ENCODE results near the gene ESF1. TPM values are rescaled to one million over a fixed set of nuclear protein-coding genes. Genes with fewer than 3 reads are reported as not detected.

Gene ESF1
- total RNA-seq, 1 donor from 2014 or later = 9.0 TPM

DNA sequence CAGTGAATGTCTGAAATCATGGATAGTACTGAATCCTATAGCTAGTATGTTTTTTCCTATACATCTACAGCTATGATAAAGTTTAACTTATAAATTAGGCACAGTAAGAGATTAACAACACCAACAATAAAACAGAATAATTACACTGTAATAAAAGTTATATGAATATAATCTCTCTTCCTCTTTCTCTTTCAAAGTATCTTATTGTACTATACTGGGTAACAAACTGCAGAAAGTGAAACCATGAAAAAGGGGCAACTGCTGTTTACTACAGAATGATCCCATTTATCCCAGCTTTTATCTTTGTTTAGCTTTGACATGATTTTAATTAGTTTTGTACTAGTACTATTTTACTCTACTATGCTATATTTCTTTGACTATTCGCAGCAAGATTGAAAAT is 25.8 kb downstream of the ESF1 start:
- H3K36me3 Mint-ChIP-seq (ENCODE audit: low read depth) = peaks cover 12% of the 10 kb centered on the region

DNA sequence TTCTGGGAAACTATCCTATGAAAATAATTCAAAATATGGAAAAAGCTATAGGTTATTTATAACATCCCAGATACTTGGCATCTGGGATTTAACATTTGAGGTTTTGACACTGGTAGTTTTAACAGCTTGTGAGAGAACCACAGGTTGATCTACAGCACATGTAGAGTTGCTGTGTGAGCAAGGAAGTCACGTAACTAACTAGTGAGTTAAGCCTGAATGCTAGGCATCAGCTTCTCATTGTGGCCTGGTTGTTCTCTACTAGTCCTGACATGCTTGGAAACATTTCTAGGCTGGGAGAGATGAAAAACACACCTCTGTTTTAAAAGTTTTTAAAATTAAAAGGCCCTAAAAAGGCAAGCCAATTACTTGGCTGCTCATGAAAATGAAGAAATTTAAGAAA is 28.2 kb downstream of the ESF1 start:
- TF ChIP-seq, protein P1, sequence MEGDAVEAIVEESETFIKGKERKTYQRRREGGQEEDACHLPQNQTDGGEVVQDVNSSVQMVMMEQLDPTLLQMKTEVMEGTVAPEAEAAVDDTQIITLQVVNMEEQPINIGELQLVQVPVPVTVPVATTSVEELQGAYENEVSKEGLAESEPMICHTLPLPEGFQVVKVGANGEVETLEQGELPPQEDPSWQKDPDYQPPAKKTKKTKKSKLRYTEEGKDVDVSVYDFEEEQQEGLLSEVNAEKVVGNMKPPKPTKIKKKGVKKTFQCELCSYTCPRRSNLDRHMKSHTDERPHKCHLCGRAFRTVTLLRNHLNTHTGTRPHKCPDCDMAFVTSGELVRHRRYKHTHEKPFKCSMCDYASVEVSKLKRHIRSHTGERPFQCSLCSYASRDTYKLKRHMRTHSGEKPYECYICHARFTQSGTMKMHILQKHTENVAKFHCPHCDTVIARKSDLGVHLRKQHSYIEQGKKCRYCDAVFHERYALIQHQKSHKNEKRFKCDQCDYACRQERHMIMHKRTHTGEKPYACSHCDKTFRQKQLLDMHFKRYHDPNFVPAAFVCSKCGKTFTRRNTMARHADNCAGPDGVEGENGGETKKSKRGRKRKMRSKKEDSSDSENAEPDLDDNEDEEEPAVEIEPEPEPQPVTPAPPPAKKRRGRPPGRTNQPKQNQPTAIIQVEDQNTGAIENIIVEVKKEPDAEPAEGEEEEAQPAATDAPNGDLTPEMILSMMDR (IDR thresholded peaks at IDR 0.05) = no peak
- Mint-ChIP-seq H3K9me3 (ENCODE audit: low read depth) (no peaks in the 10 kb centered on the region), H3K4me1 (ENCODE audit: low read depth) (peaks cover 15% of the 10 kb centered on the region), H3K36me3 (ENCODE audit: low read depth) (peaks cover 12% of the 10 kb centered on the region), H3K4me3 (ENCODE audit: unreplicated experiment) (no peak overlapping the region), H3K27me3 (ENCODE audit: low read depth) (no peaks in the 10 kb centered on the region), H3K27ac (ENCODE audit: unreplicated experiment) (peak overlapping the region; percentile 55)
- no peak for DNase-seq (ENCODE audit: low spot score)

More for the DNA sequence above, 25.8 kb downstream of the ESF1 start:
- Mint-ChIP-seq H3K4me1 (ENCODE audit: low read depth) (peaks cover 15% of the 10 kb centered on the region), H3K4me3 (ENCODE audit: unreplicated experiment) (no peak overlapping the region), H3K27me3 (ENCODE audit: low read depth) (no peaks in the 10 kb centered on the region), H3K27ac (ENCODE audit: unreplicated experiment) (no peak overlapping the region), H3K9me3 (ENCODE audit: low read depth) (no peaks in the 10 kb centered on the region)
- DNase-seq (ENCODE audit: low spot score) = no peak
- TF ChIP-seq, protein P1 (IDR thresholded peaks at IDR 0.05) = no peak

DNA sequence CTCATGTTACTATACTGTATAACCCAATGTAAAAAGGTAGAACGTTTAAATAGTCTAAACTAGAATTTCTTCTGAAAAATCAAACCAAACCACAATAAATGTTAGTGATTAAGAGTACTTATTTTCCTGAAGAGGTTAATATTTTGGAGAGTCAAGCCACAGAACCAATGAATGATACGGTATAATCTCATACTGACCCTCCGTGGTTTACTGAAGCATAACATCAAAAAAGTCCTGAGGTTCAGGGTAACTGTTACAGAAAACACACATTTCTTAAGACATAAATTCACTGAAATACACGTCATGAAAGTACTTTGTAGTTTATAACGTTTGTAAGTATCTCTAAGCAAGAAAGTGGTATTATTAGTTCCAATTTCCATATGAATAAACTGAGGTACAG is 28.9 kb downstream of the ESF1 start:
- TF ChIP-seq, protein P1 (IDR thresholded peaks at IDR 0.05) = peak; percentile 14
- H3K4me3 Mint-ChIP-seq (ENCODE audit: unreplicated experiment) = no peak overlapping the region
- no peak overlapping the region for H3K27ac Mint-ChIP-seq (ENCODE audit: unreplicated experiment)
- no peaks in the 10 kb centered on the region for H3K27me3 Mint-ChIP-seq (ENCODE audit: low read depth)
- peaks cover 21% of the 10 kb centered on the region for H3K4me1 Mint-ChIP-seq (ENCODE audit: low read depth)
- H3K9me3 Mint-ChIP-seq (ENCODE audit: low read depth) = no peaks in the 10 kb centered on the region
- peaks cover 12% of the 10 kb centered on the region for H3K36me3 Mint-ChIP-seq (ENCODE audit: low read depth)
- DNase-seq (ENCODE audit: low spot score) = no peak

DNA sequence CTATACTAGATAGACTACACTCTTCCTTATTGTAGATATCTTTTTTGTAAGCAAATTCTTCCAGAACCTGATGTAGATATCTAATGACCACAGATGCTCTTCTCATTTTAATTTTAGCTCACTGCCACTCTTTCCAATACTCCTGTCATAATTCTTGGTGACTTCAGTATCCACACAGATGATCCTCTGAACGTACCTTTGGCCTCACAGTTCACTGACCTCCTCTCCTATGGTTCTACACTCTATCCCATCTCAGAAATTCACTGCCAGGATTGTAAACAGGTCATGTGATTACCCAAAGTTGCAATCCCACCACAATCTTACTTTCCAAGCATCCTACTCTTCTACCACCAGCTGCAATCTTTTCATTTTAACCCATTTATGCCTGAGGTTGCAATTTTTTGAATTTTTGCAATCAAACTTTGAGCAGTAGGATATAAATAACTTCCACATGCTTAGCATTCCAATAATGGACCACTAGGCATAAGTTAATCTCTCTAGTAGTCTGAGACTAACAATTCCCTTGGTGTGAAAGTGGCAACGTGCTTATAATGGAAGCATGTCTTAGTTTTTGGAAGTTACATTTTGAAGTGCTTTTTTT is 31.2 kb downstream of the ESF1 start:
- peaks cover 6% of the 10 kb centered on the region for H3K36me3 Mint-ChIP-seq (ENCODE audit: low read depth)
- TF ChIP-seq, protein P1 (IDR thresholded peaks at IDR 0.05) = no peak
- H3K9me3 Mint-ChIP-seq (ENCODE audit: low read depth) = no peaks in the 10 kb centered on the region
- no peaks in the 10 kb centered on the region for H3K27me3 Mint-ChIP-seq (ENCODE audit: low read depth)
- no peak overlapping the region for H3K27ac Mint-ChIP-seq (ENCODE audit: unreplicated experiment)
- peaks cover 21% of the 10 kb centered on the region for H3K4me1 Mint-ChIP-seq (ENCODE audit: low read depth)
- H3K4me3 Mint-ChIP-seq (ENCODE audit: unreplicated experiment) = no peak overlapping the region
- DNase-seq (ENCODE audit: low spot score) = no peak

DNA sequence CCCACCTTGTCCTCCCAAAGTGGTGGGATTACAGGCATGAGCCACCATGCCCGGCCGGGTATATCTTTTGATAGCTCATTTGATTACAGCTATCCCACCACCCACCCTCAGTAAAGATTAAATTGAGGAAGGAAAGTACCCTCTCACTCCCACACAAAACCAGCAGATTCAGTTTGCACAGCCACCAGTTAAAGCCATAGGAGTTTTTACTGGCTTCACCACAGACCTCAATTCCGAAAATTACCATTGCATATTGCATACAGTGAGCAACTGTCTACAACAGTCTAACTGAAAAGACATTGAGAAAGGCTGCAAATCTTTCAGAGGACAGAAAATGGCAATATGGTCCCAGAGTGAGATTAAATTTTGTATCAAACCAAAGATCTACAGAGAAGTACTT is 34.9 kb downstream of the ESF1 start:
- Mint-ChIP-seq H3K4me3 (ENCODE audit: unreplicated experiment) (no peak overlapping the region), H3K9me3 (ENCODE audit: low read depth) (no peaks in the 10 kb centered on the region), H3K4me1 (ENCODE audit: low read depth) (peaks cover 18% of the 10 kb centered on the region), H3K36me3 (ENCODE audit: low read depth) (peaks cover 3% of the 10 kb centered on the region), H3K27me3 (ENCODE audit: low read depth) (no peaks in the 10 kb centered on the region), H3K27ac (ENCODE audit: unreplicated experiment) (no peak overlapping the region)
- TF ChIP-seq, protein P1 (IDR thresholded peaks at IDR 0.05) = no peak
- no peak for DNase-seq (ENCODE audit: low spot score)

Measured in chondrocyte (in vitro differentiated cells).